HG02759 (cell line): ENCODE data around the gene ASGR1.
"Not testable (repeated sequence)": the region's sequence is repeated elsewhere in the genome, so short reads cannot be mapped to it uniquely, and the experiment has no call there.

Source experiments
- ATAC-seq: cut with Tn5 transposase; IDR thresholded peaks from one replicate; pipeline ENCODE4 v1.9.1; 2021; ENCODE audit warnings: mild to moderate bottlenecking, moderate library complexity; ENCODE audit not compliant: unreplicated experiment

The ASGR1 gene

GRCh38 chr17:7191571-7192270 is 12.6 kb upstream of the ASGR1 start:
- ATAC-seq = no peak

GRCh38 chr17:7191069-7191468 is 11.9 kb upstream of the ASGR1 start:
- ATAC-seq = no peak

GRCh38 chr17:7190276-7190917 is 11.2 kb upstream of the ASGR1 start:
- ATAC-seq = no peak

GRCh38 chr17:7186241-7186640 is 7.1 kb upstream of the ASGR1 start:
- ATAC-seq = no peak

GRCh38 chr17:7184647-7185046 is 5.5 kb upstream of the ASGR1 start:
- no peak for ATAC-seq

DNA sequence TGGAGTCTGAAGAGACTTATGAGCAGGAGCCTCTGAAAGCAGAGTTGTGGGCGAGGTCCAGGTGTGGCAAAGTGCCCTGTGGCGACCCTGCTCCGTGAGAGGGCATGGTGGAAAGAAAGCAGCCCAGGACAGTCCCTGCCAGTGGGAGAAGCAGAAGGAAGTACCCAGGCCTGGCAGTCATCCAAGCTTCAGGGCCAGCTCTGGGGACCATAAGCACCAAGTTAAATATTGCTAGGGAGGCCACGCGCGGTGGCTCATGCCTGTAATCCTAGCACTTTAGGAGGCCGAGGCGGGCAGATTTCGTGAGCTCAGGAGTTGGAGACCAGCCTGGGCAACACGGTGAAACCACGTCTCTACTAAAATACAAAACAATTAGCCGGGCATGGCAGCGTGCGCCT is 4.9 kb upstream of the ASGR1 start:
- no peak for ATAC-seq

- no peak for ATAC-seq
These were observed 4.4 kb upstream of the ASGR1 start for GRCh38 chr17:7183433-7184090.

DNA sequence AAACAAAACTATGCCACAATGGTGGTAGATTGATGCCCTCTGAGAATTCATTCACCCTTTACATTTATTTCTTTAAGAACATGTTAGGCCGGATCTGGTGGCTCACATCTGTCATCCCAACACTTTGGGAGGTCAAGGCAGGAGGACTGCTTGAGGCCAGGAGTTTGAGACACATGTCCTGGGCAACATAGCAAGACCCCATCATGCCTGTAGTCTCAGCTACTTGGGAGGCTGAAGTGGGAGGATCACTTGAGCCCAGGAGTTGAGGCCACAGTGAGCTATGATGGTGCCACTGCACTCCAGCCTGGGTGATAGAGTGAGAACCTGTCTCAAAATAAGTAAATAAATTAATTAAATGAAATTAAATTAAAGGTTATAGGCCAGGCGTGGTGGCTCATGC is 2.9 kb upstream of the ASGR1 start:
- ATAC-seq = not testable (repeated sequence)

DNA sequence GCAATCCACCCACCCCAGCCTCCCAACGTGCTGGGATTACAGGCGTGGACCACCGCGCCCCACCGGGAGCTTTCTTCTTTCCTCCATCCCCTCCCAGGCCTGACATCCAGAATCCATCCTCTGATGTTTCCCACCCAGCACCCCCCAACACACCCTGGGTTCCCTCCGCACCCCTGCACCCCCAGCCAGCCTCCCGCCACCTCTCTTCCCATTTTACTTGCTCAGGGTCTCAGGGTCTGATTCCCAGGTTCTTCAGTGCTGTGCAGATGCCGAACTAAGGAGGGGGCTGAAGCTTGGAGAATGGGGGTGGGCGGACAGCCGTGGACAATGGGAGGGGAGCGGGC is 225 bp downstream of the ASGR1 start:
- ATAC-seq = no peak

GRCh38 chr17:7177954-7178477 is 1.2 kb downstream of the ASGR1 start:
- no peak for ATAC-seq

DNA sequence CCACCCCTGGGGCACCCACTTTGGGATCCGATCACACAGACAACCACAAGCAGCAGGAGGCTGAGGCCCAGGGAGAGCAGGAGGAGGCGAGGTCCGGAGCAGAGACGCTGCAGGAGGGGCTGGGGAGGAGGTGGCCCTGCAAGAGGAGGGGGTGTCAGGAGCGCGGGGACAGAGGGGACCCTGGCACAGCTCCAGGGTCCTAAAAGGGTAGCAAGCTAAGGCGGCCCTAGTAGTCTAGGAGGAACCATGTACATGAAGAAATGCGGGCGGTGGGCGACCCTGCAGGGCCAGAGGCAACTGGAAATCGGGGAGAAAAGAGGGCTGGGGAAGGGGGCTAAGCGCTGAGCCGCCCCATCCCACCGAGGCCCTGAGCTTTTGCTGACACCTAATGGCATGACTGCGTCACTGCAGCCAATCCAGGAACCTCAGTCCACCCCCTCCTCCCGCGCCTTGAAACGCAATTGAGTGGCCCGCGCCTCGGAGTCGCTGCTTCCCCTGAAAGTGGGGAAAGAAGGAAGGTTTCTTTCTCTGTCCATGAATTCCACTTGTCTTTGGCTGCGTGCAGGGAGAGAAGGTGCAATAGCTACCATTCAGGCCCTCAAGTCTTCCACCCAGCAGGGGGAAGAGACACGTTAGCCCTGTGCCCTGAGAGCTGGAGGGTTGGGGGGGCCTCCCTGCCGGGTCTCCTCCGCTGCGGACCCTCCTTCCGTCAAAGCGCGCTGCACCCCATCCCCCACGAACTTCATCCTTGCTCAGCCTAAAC is 1.8 kb downstream of the ASGR1 start:
- ATAC-seq = no peak

DNA sequence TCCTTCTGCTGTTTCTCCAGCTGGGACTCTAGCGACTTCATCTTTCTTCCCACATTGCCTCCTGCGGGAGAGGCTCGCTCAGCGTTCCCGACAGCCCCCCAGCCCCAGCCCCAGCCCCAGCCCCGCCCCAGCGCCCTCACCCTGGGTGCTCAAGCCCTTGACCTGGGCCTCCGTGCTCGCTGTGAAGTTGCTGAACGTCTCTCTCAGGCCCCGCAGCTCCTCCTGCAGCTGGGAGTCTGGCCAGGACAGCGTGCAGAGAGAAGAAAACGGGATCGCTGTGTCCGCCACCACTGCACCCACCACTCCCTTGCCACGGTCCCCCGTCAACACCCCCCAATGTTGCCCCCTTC is 2.4 kb downstream of the ASGR1 start:
- no peak for ATAC-seq

- ATAC-seq = no peak
These were observed 2.9 kb downstream of the ASGR1 start for GRCh38 chr17:7176107-7176840.

DNA sequence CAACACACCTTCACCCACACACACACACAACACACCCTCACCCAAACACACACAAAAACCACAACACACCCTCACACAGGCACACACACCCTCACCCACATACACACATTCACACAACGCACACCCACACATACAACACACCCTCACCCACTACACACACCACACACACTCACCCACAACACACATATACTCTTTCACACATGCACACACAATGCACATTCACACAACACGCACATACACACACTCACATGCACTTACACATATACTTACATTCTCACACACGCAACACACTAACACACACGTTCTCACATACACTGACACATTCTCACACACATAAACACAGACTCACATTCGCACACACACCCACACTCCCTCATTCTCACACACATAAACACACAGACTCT is 3.8 kb downstream of the ASGR1 start:
- ATAC-seq = no peak

DNA sequence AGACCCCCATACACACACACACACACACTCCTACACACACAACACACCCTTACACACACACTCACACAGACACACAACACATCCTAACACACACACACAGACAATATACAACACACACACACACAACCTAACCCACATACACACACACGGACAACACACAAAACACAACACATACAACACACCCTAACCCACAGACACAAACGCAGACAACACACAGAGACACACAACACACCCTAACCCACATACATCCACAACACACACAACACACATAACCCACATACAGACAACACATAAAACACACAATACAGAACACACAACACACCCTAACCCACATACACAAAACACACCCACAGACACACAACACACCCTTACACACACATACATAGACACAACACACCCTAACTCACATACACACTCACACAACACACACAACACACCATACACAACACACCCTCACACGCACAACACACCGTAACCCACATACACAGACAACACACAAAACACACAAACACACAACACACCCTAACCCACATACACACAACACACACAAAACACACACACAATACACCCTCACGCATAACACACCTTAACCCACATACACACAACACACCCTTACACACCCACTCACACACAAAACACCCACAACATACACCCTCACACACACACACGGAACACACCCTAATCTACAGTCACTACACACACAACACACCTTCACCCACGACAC is 4.4 kb downstream of the ASGR1 start:
- no peak for ATAC-seq

- ATAC-seq = no peak
These were observed 5.2 kb downstream of the ASGR1 start for GRCh38 chr17:7173687-7174602.

DNA sequence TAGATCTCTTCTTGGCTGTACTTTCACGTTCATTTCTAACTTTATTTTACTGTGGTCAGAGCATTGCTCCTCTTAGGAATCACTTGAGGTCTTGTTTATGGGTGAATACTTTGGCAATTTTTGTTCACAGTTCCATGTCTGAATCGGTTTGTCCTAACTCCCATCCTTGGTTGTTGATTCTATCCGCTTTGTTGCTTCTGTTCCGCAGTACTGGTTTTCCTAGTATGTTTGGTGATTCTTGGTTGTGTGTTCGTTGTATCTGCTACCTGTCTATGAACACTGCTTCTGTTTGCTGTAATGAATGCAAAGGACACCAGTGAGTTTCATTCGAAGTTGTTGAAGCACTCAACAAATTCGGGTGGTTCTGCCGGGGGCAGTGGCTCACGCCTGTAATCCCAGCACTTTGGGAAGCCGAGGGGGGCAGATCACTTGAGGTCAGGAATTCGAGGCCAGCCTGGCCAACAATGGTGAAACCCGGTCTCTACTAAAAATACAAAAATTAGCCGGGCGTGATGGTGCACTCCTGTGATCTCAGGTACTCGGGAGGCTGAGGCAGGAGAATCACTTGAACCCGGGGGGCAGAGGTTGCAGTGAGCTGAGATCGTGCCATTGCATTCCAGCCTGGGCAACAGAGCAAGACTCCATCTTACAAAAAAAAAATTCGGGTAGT is 6.5 kb downstream of the ASGR1 start:
- not testable (repeated sequence) for ATAC-seq

GRCh38 chr17:7169565-7169908 is 9.6 kb downstream of the ASGR1 start:
- not testable (repeated sequence) for ATAC-seq
